Measurements from ENCODE around the gene COG2. TPM values are rescaled to one million over a fixed set of nuclear protein-coding genes. Genes with fewer than 3 reads are reported as not detected.
"Not testable (repeated sequence)": the region's sequence is repeated elsewhere in the genome, so short reads cannot be mapped to it uniquely, and the experiment has no call there.

COG2 gene
- total and polyA plus RNA-seq, 2 experiments from 2014 or later, result 14.6 to 16.4 TPM

GRCh38 chr1:230717251-230717650 is 75.0 kb downstream of the COG2 start:
- Histone ChIP-seq H3K4me1 (ENCODE audit: insufficient read depth) (peaks cover 6% of the 10 kb centered on the region), H3K27ac (no peak overlapping the region), H4K20me1 (ENCODE audit: insufficient read depth) (no peaks in the 10 kb centered on the region), H3K9me2 (ENCODE audit: insufficient read depth) (no peaks in the 10 kb centered on the region), H3K36me3 (ENCODE audit: low read depth) (no peaks in the 10 kb centered on the region), H3K4me3 (no peak overlapping the region), H3K9me3 (ENCODE audit: low read depth) (no peaks in the 10 kb centered on the region), H3F3A (ENCODE audit: insufficient read depth) (no peaks in the 10 kb centered on the region), H3K27me3 (replicated peaks; ENCODE audit: insufficient read depth) (peaks cover 3% of the 10 kb centered on the region; the same call in 1 of the 2 replicates), H3K4me2 (ENCODE audit: unreplicated experiment) (no peak overlapping the region), H3K9ac (no peak overlapping the region), H2AFZ (no peak overlapping the region), H3K79me2 (ENCODE audit: insufficient read depth) (no peaks in the 10 kb centered on the region)
- DNase-seq, result no peak
- 0 to 3% methylated on average over 1 of the region's 1 CpG for WGBS, 2 experiments (ENCODE audit: low coverage in 1 of 2, low lambda C conversion rate in 2 of 2, missing lambda C conversion rate in 2 of 2)
- TF ChIP-seq EZH2phosphoT487 (IDR thresholded peaks at IDR 0.05; ENCODE audit: insufficient read depth, low read depth) (no peak), EZH2 (IDR thresholded peaks at IDR 0.05; ENCODE audit: insufficient read depth, poor library complexity, severe bottlenecking) (no peak)
- in situ Hi-C loops (cut with MboI), result no loop called here

- H3K27me3 ChIP-seq (replicated peaks; ENCODE audit: insufficient read depth); H4K20me1 ChIP-seq (ENCODE audit: insufficient read depth); H3K9ac ChIP-seq; in situ Hi-C loops (cut with MboI); H3F3A ChIP-seq (ENCODE audit: insufficient read depth); H3K9me3 ChIP-seq (ENCODE audit: low read depth); DNase-seq; H3K4me2 ChIP-seq (ENCODE audit: unreplicated experiment); H3K9me2 ChIP-seq (ENCODE audit: insufficient read depth); H3K4me1 ChIP-seq (ENCODE audit: insufficient read depth); H2AFZ ChIP-seq; H3K79me2 ChIP-seq (ENCODE audit: insufficient read depth); H3K4me3 ChIP-seq; H3K27ac ChIP-seq; H3K36me3 ChIP-seq (ENCODE audit: low read depth): not testable (repeated sequence)
- WGBS, 2 experiments (ENCODE audit: low coverage in 1 of 2, low lambda C conversion rate in 2 of 2, missing lambda C conversion rate in 2 of 2), result 12 to 20% methylated on average over 3 of the region's 3 CpGs
Measured at GRCh38 chr1:230721849-230722522, 79.7 kb downstream of the COG2 start.

- H4K20me1 ChIP-seq (ENCODE audit: insufficient read depth), result no peaks in the 10 kb centered on the region
Measured at GRCh38 chr1:230725256-230726012, 83.2 kb downstream of the COG2 start.

GRCh38 chr1:230728710-230729392 is 86.6 kb downstream of the COG2 start:
- Histone ChIP-seq H3F3A (ENCODE audit: insufficient read depth) (no peaks in the 10 kb centered on the region), H3K9ac (no peak overlapping the region), H3K27me3 (replicated peaks; ENCODE audit: insufficient read depth) (0 out of 2 replicates have a peak, but pooled peaks cover 8% of the 10 kb centered on the region), H3K4me2 (ENCODE audit: unreplicated experiment) (no peak overlapping the region), H3K36me3 (ENCODE audit: low read depth) (no peaks in the 10 kb centered on the region), H4K20me1 (ENCODE audit: insufficient read depth) (no peaks in the 10 kb centered on the region), H3K9me2 (ENCODE audit: insufficient read depth) (no peaks in the 10 kb centered on the region), H3K9me3 (ENCODE audit: low read depth) (no peaks in the 10 kb centered on the region), H3K4me3 (no peak overlapping the region), H3K4me1 (ENCODE audit: insufficient read depth) (no peaks in the 10 kb centered on the region), H2AFZ (no peak overlapping the region), H3K79me2 (ENCODE audit: insufficient read depth) (no peaks in the 10 kb centered on the region), H3K27ac (no peak overlapping the region)
- in situ Hi-C loops (cut with MboI), result no loop called here
- DNase-seq, result no peak
- TF ChIP-seq EZH2 (IDR thresholded peaks at IDR 0.05; ENCODE audit: insufficient read depth, poor library complexity, severe bottlenecking), result no peak
- TF ChIP-seq EZH2phosphoT487 (IDR thresholded peaks at IDR 0.05; ENCODE audit: insufficient read depth, low read depth), result no peak
- WGBS, 2 experiments (ENCODE audit: low coverage in 1 of 2, low lambda C conversion rate in 2 of 2, missing lambda C conversion rate in 2 of 2), result 29 to 30% methylated on average over 6 of the region's 6 CpGs

More at GRCh38 chr1:230725256-230726012, 83.2 kb downstream of the COG2 start:
- H3K9me3 ChIP-seq (ENCODE audit: low read depth), result no peaks in the 10 kb centered on the region
- H3K4me2 ChIP-seq (ENCODE audit: unreplicated experiment), result no peak overlapping the region
- no peaks in the 10 kb centered on the region for H3K79me2 ChIP-seq (ENCODE audit: insufficient read depth)
- TF ChIP-seq EZH2 (IDR thresholded peaks at IDR 0.05; ENCODE audit: insufficient read depth, poor library complexity, severe bottlenecking), result no peak
- no peak for TF ChIP-seq EZH2phosphoT487 (IDR thresholded peaks at IDR 0.05; ENCODE audit: insufficient read depth, low read depth)
- H3K27ac ChIP-seq, result no peak overlapping the region
- DNase-seq, result no peak
- H2AFZ ChIP-seq, result no peak overlapping the region
- no peaks in the 10 kb centered on the region for H3K9me2 ChIP-seq (ENCODE audit: insufficient read depth)
- in situ Hi-C loops (cut with MboI), result no loop called here
- no peak overlapping the region for H3K9ac ChIP-seq
- no peaks in the 10 kb centered on the region for H3K36me3 ChIP-seq (ENCODE audit: low read depth)
- H3K4me3 ChIP-seq, result no peak overlapping the region
- H3F3A ChIP-seq (ENCODE audit: insufficient read depth), result no peaks in the 10 kb centered on the region
- 40 to 42% methylated on average over 6 of the region's 6 CpGs for WGBS, 2 experiments (ENCODE audit: low coverage in 1 of 2, low lambda C conversion rate in 2 of 2, missing lambda C conversion rate in 2 of 2)
- no peaks in the 10 kb centered on the region for H3K4me1 ChIP-seq (ENCODE audit: insufficient read depth)
- 0 out of 2 replicates have a peak, but pooled peaks cover 8% of the 10 kb centered on the region for H3K27me3 ChIP-seq (replicated peaks; ENCODE audit: insufficient read depth)

Measured in GM23248 (cell line).